CD14-positive monocyte (primary cell): ENCODE results near the gene PAQR5. TPM values are rescaled to one million over a fixed set of nuclear protein-coding genes. Genes with fewer than 3 reads are reported as not detected.

ENCODE experiments used
- DNase-seq, 3 donors: peaks; one replicate each; pipeline ENCODE4 v3.0.0-alpha.2; 2011 to 2022
- H2AFZ ChIP-seq: 2 replicates; pipeline ENCODE4 v1.6.0; 2012; ENCODE audit warnings: mild to moderate bottlenecking, low read depth, low read length, inconsistent platforms; ENCODE audit not compliant: insufficient read depth, poor library complexity, severe bottlenecking
- H3K27ac ChIP-seq, 2 donors: 1 replicate in 1 of 2; 2 replicates in 1 of 2; pipeline ENCODE4 v1.5.1; 2012 to 2013; ENCODE audit warnings: low read length in 2 of 2, control low read depth in 1 of 2, inconsistent platforms in 1 of 2, low read depth in 1 of 2, mild to moderate bottlenecking in 1 of 2
- H3K27me3 ChIP-seq, 2 donors: one replicate each; pipeline versions ENCODE4 v1.6.0 to v1.6.1; 2011 to 2013; ENCODE audit warnings: low read length in 2 of 2; ENCODE audit not compliant: control insufficient read depth in 2 of 2, insufficient read depth in 2 of 2
- H3K36me3 ChIP-seq, 2 donors: replicated peaks in 1 of 2; 1 replicate in 1 of 2; 2 replicates in 1 of 2; pipeline versions ENCODE4 v1.5.1 to v1.6.1; 2012 to 2013; ENCODE audit warnings: low read length in 2 of 2, control low read depth in 1 of 2, inconsistent platforms in 1 of 2, mild to moderate bottlenecking in 1 of 2; ENCODE audit not compliant: insufficient read depth in 2 of 2, control insufficient read depth in 1 of 2
- H3K4me1 ChIP-seq, 2 donors: 1 replicate in 1 of 2; 2 replicates in 1 of 2; pipeline versions ENCODE4 v1.5.1 to v1.6.1; 2012 to 2013; ENCODE audit warnings: low read length in 2 of 2, control low read depth in 1 of 2, inconsistent platforms in 1 of 2, mild to moderate bottlenecking in 1 of 2, moderate library complexity in 1 of 2; ENCODE audit not compliant: insufficient read depth in 2 of 2, control insufficient read depth in 1 of 2
- H3K4me2 ChIP-seq: replicated peaks from 2 replicates; pipeline ENCODE3; 2012; ENCODE audit warnings: low read length, moderate library complexity, mild to moderate bottlenecking; ENCODE audit not compliant: poor library complexity, severe bottlenecking; ENCODE audit errors: extremely low read depth
- H3K4me3 ChIP-seq, 3 experiments: fragments of 200-600 bp in 1 of 3; sonication (generic) in 1 of 3; replicated peaks in 1 of 3; 1 replicate in 2 of 3; 2 replicates in 1 of 3; pipeline ENCODE4 v1.5.1; 2011 to 2013; ENCODE audit warnings: low read length in 3 of 3, mild to moderate bottlenecking in 3 of 3, control low read depth in 2 of 3, low read depth in 2 of 3, inconsistent platforms in 1 of 3, moderate library complexity in 1 of 3
- H3K79me2 ChIP-seq: 2 replicates; pipeline ENCODE4 v1.6.0; 2012; ENCODE audit warnings: mild to moderate bottlenecking, control low read depth, inconsistent platforms, low read length, moderate library complexity; ENCODE audit not compliant: insufficient read depth
- H3K9ac ChIP-seq: 2 replicates; pipeline ENCODE4 v1.6.0; 2017; ENCODE audit warnings: low read length, mild to moderate bottlenecking; ENCODE audit not compliant: insufficient read depth, poor library complexity, severe bottlenecking
- H3K9me3 ChIP-seq, 2 donors: replicated peaks in 1 of 2; 1 replicate in 1 of 2; 2 replicates in 1 of 2; pipeline versions ENCODE4 v1.5.1 to v1.6.1; 2012 to 2013; ENCODE audit warnings: low read length in 2 of 2, control low read depth in 1 of 2; ENCODE audit not compliant: control insufficient read depth in 1 of 2, insufficient read depth in 1 of 2
- H4K20me1 ChIP-seq: 2 replicates; pipeline ENCODE4 v1.6.0; 2012; ENCODE audit warnings: mild to moderate bottlenecking, low read length, control low read depth, moderate library complexity; ENCODE audit not compliant: insufficient read depth
- H3K27ac Mint-ChIP-seq, 7 donors: one replicate each; pipeline ENCODE4 v1.8.0; 2020; ENCODE audit warnings: mild to moderate bottlenecking in 7 of 7, mixed read lengths in 7 of 7, moderate library complexity in 6 of 7, inconsistent platforms in 2 of 7
- H3K27me3 Mint-ChIP-seq, 3 donors: one replicate each; pipeline ENCODE4 v1.8.0; 2021 to 2022; ENCODE audit warnings: low read depth in 3 of 3, mild to moderate bottlenecking in 3 of 3, mixed read lengths in 3 of 3, moderate library complexity in 3 of 3, inconsistent platforms in 1 of 3
- H3K36me3 Mint-ChIP-seq, 2 donors: one replicate each; pipeline ENCODE4 v1.8.0; 2020; ENCODE audit warnings: mixed read lengths in 2 of 2, inconsistent platforms in 1 of 2, mild to moderate bottlenecking in 1 of 2
- H3K4me1 Mint-ChIP-seq: one replicate; pipeline ENCODE4 v1.8.0; 2020; ENCODE audit warnings: mild to moderate bottlenecking, mixed read lengths
- H3K4me3 Mint-ChIP-seq, 2 donors: one replicate each; pipeline ENCODE4 v1.8.0; 2020; ENCODE audit warnings: mild to moderate bottlenecking in 2 of 2, mixed read lengths in 2 of 2, moderate library complexity in 1 of 2
- H3K9me3 Mint-ChIP-seq, 7 donors: one replicate each; pipeline ENCODE4 v1.8.0; 2020 to 2022; ENCODE audit warnings: mixed read lengths in 7 of 7, mild to moderate bottlenecking in 6 of 7, moderate library complexity in 6 of 7, inconsistent platforms in 2 of 7
- WGBS: methylation state at CpG from one replicate; pipeline ENCODE4 v1.1.5; 2013; ENCODE audit warnings: missing lambda C conversion rate; ENCODE audit not compliant: insufficient coverage; 5-methylcytosine and 5-hydroxymethylcytosine counted together
- intact Hi-C, 2 donors: fragments of 100-400 bp; cut with micrococcal nuclease; formaldehyde crosslinking; loops; one replicate each; pipeline versions ENCODE4 v1.15.0 to v1.15.1; 2023
- polyA plus RNA-seq, 3 donors: library from polyadenylated mRNA; depleted of rRNA in 1 of 3; unstranded in 2 of 3; stranded (reverse) in 1 of 3; fragments of 300-500 nt in 2 of 3; fragments of >200 nt in 1 of 3; fragmentation: Illumina TruSeq in 2 of 3; gene quantifications; 1 replicate in 2 of 3; 2 replicates in 1 of 3; pipeline ENCODE4 v1.2.3, GENCODE V29; 2012 to 2021
- TF ChIP-seq, protein P1 (sequence below): fragments of 200-600 bp; IDR thresholded peaks from one replicate; pipeline ENCODE4 v1.8.0; 2022; ENCODE audit warnings: antibody characterized with exemption, mild to moderate bottlenecking

PAQR5 gene
- polyA plus RNA-seq, 3 donors: not detected

- H2AFZ ChIP-seq: no peak overlapping the region
- Mint-ChIP-seq H3K4me3 (no peak overlapping the region), H3K4me1 (peaks cover 21% of the 10 kb centered on the region), H3K27ac (no peak overlapping the region), H3K27me3 (peaks cover 3 to 7% (median 3%) of the 10 kb centered on the region in 3 donors), H3K36me3 (no peaks in the 10 kb centered on the region), H3K9me3 (peaks cover 0 to 9% (median 0%) of the 10 kb centered on the region in 7 donors)
- WGBS: 95% methylated on average over 5 of the region's 5 CpGs
- no peaks in the 10 kb centered on the region for H3K36me3 ChIP-seq
- H3K4me2 ChIP-seq: no peak overlapping the region
- peaks cover 12% of the 10 kb centered on the region in 2 donors for H3K4me1 ChIP-seq
- H3K4me3 ChIP-seq: no peak overlapping the region
- H3K79me2 ChIP-seq: no peaks in the 10 kb centered on the region
- no peaks in the 10 kb centered on the region for H3K9me3 ChIP-seq
- no peak overlapping the region for H3K27ac ChIP-seq
- H4K20me1 ChIP-seq: no peaks in the 10 kb centered on the region
- DNase-seq: no peak
- intact Hi-C loops: no loop called here
- TF ChIP-seq, protein P1, sequence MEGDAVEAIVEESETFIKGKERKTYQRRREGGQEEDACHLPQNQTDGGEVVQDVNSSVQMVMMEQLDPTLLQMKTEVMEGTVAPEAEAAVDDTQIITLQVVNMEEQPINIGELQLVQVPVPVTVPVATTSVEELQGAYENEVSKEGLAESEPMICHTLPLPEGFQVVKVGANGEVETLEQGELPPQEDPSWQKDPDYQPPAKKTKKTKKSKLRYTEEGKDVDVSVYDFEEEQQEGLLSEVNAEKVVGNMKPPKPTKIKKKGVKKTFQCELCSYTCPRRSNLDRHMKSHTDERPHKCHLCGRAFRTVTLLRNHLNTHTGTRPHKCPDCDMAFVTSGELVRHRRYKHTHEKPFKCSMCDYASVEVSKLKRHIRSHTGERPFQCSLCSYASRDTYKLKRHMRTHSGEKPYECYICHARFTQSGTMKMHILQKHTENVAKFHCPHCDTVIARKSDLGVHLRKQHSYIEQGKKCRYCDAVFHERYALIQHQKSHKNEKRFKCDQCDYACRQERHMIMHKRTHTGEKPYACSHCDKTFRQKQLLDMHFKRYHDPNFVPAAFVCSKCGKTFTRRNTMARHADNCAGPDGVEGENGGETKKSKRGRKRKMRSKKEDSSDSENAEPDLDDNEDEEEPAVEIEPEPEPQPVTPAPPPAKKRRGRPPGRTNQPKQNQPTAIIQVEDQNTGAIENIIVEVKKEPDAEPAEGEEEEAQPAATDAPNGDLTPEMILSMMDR: no peak
- H3K9ac ChIP-seq: no peak overlapping the region
- no peaks in the 10 kb centered on the region for H3K27me3 ChIP-seq
Measured at GRCh38 chr15:69308949-69309348, 10.2 kb downstream of the PAQR5 start.

DNA sequence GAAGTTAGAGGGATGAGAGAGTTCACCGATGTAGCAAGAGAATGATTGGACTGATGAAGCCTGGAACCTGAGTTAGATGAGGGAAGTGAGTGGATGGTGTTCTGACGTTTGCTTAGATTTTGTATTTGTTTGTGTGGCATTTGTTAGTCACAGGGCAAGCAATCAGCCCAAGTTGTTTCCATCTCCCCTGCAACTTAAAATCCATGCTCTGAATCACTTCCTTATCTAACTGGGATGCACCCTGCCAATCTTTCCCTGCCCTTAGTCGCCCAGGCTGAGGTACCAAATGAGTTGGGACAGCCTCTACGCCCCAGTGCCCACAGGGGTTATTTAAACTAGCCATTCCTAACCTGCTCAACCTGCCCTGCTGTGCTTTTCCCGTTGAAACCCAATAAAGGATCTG is 12.6 kb downstream of the PAQR5 start:
- H3K4me3 Mint-ChIP-seq: no peak overlapping the region
- no peak overlapping the region for H3K4me2 ChIP-seq
- intact Hi-C loops: no loop called here
- H3K27ac ChIP-seq: no peak overlapping the region
- no peaks in the 10 kb centered on the region for H4K20me1 ChIP-seq
- H3K27ac Mint-ChIP-seq: no peak overlapping the region
- H3K9me3 ChIP-seq: no peaks in the 10 kb centered on the region
- TF ChIP-seq, protein P1: no peak
- H2AFZ ChIP-seq: no peak overlapping the region
- no peak overlapping the region for H3K4me3 ChIP-seq
- H3K36me3 ChIP-seq: no peaks in the 10 kb centered on the region
- H3K36me3 Mint-ChIP-seq: no peaks in the 10 kb centered on the region
- peaks cover 15 to 16% of the 10 kb centered on the region in 2 donors for H3K4me1 ChIP-seq
- H3K79me2 ChIP-seq: no peaks in the 10 kb centered on the region
- peaks cover 30% of the 10 kb centered on the region for H3K4me1 Mint-ChIP-seq
- no peaks in the 10 kb centered on the region for H3K27me3 ChIP-seq
- 93% methylated on average over 3 of the region's 5 CpGs for WGBS
- no peak for DNase-seq
- H3K9ac ChIP-seq: no peak overlapping the region
- peaks cover 3 to 13% (median 3%) of the 10 kb centered on the region in 3 donors for H3K27me3 Mint-ChIP-seq
- peaks cover 0 to 5% (median 0%) of the 10 kb centered on the region in 7 donors for H3K9me3 Mint-ChIP-seq
